Natural killer cell (primary cell): ENCODE data around the gene ACTL10. TPM values are rescaled to one million over a fixed set of nuclear protein-coding genes. Genes with fewer than 3 reads are reported as not detected.

ENCODE experiments used
- ATAC-seq, 3 donors: fragments of 150-1000 bp in 2 of 3; fragments of 200-7000 bp in 1 of 3; cut with Tn5 transposase; 1 replicate in 1 of 3; 2 replicates in 2 of 3; pipeline ENCODE4 v1.10.0; 2021; ENCODE audit warnings: mild to moderate bottlenecking in 2 of 3, moderate library complexity in 2 of 3
- DNase-seq, 2 donors: peaks; one replicate each; pipeline versions ENCODE4 v3.0.0 to v3.0.0-alpha.2; 2013 to 2021; ENCODE audit warnings: mixed read lengths in 1 of 2
- H3K27ac ChIP-seq: one replicate; pipeline ENCODE4 v1.5.1; 2013; ENCODE audit warnings: mild to moderate bottlenecking, low read length
- H3K27me3 ChIP-seq: one replicate; pipeline ENCODE4 v1.6.1; 2013; ENCODE audit warnings: low read length; ENCODE audit not compliant: control insufficient read depth, insufficient read depth
- H3K36me3 ChIP-seq: one replicate; pipeline ENCODE4 v1.6.1; 2013; ENCODE audit warnings: low read length; ENCODE audit not compliant: control insufficient read depth, insufficient read depth
- H3K4me1 ChIP-seq: one replicate; pipeline ENCODE4 v1.6.1; 2013; ENCODE audit warnings: low read length; ENCODE audit not compliant: control insufficient read depth, insufficient read depth
- H3K4me3 ChIP-seq: one replicate; pipeline ENCODE4 v1.5.1; 2013; ENCODE audit warnings: low read length
- H3K9me3 ChIP-seq: one replicate; pipeline ENCODE4 v1.6.1; 2013; ENCODE audit warnings: low read length; ENCODE audit not compliant: control insufficient read depth, insufficient read depth
- H3K27ac Mint-ChIP-seq, 2 donors: one replicate each; pipeline ENCODE4 v1.8.0; 2022; ENCODE audit warnings: mild to moderate bottlenecking in 2 of 2, mixed read lengths in 2 of 2, moderate library complexity in 1 of 2
- H3K27me3 Mint-ChIP-seq, 2 donors: one replicate each; pipeline ENCODE4 v1.8.0; 2022; ENCODE audit warnings: low read depth in 2 of 2, mixed read lengths in 2 of 2
- H3K36me3 Mint-ChIP-seq: one replicate; pipeline ENCODE4 v1.8.0; 2022; ENCODE audit warnings: mixed read lengths
- H3K4me1 Mint-ChIP-seq, 2 donors: one replicate each; pipeline ENCODE4 v1.8.0; 2022; ENCODE audit warnings: mixed read lengths in 2 of 2
- H3K4me3 Mint-ChIP-seq: one replicate; pipeline ENCODE4 v1.8.0; 2022; ENCODE audit warnings: mild to moderate bottlenecking, moderate library complexity, mixed read lengths
- H3K9me3 Mint-ChIP-seq, 2 donors: one replicate each; pipeline ENCODE4 v1.8.0; 2022; ENCODE audit warnings: mixed read lengths in 2 of 2
- CTCF ChIP-seq: fragments of 200-600 bp; IDR thresholded peaks from one replicate; pipeline ENCODE4 v1.8.0; 2022; ENCODE audit warnings: antibody characterized with exemption
- WGBS: methylation state at CpG from one replicate; pipeline ENCODE4 v1.1.7; 2013; ENCODE audit warnings: missing lambda C conversion rate; ENCODE audit not compliant: insufficient coverage; 5-methylcytosine and 5-hydroxymethylcytosine counted together
- intact Hi-C: fragments of 100-400 bp; cut with micrococcal nuclease; formaldehyde crosslinking; loops from one replicate; pipeline ENCODE4 v1.14.2; 2022
- total RNA-seq, 4 donors: library from RNA; stranded (reverse); fragments of 120-200 nt in 1 of 4; gene quantifications; one replicate each; pipeline versions ENCODE4 v1.2.3 to v1.2.4, GENCODE V29; 2013 to 2022

Gene ACTL10
- total RNA-seq, 3 donors from 2014 or later (not counting 1 experiment from before 2014, with no cell fraction given) = 0.80 to 2.2 (median 1.1) TPM

- TF ChIP-seq CTCF = no peak
- no peak overlapping the region for H3K27ac ChIP-seq
- intact Hi-C loops = no loop called here
- Mint-ChIP-seq H3K4me3 (no peak overlapping the region), H3K36me3 (no peaks in the 10 kb centered on the region), H3K27me3 (no peaks in the 10 kb centered on the region), H3K4me1 (peaks cover 3 to 7% of the 10 kb centered on the region in 2 donors), H3K9me3 (no peaks in the 10 kb centered on the region), H3K27ac (no peak overlapping the region)
- no peak overlapping the region for H3K4me3 ChIP-seq
- no peaks in the 10 kb centered on the region for H3K9me3 ChIP-seq
- H3K27me3 ChIP-seq = no peaks in the 10 kb centered on the region
- DNase-seq (no peak), ATAC-seq (no peak)
- H3K4me1 ChIP-seq = peaks cover 7% of the 10 kb centered on the region
- H3K36me3 ChIP-seq = no peaks in the 10 kb centered on the region
- WGBS = over 99% methylated on average over 12 of the region's 12 CpGs
These were observed 9.0 kb upstream of the ACTL10 start for GRCh38 chr20:33657704-33658095.

DNA sequence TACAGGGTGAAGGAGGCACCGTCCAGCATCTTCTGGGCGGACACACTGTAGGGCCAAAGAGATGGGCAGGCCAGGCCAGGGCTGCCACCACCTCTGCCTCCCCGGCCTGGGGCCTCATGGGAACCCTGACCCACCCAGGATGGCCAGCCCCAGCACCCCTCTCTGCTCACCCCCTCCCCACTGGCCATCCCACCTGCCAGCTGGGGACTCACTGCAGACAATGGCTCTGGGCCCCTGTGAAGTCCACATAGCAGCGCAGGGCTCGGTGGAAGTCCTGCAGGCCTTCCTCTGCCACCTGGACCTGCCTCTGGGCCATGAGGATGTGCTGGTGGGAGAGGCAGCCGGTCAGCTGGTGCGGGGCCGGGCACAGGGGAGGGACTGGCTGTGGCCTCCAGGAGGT lies 8.2 kb upstream of the ACTL10 start:
- H3K36me3 Mint-ChIP-seq = no peaks in the 10 kb centered on the region
- H3K27me3 Mint-ChIP-seq = no peaks in the 10 kb centered on the region
- H3K9me3 Mint-ChIP-seq = no peaks in the 10 kb centered on the region
- ATAC-seq (no peak), DNase-seq (no peak)
- TF ChIP-seq CTCF = no peak
- 96% methylated on average over 8 of the region's 8 CpGs for WGBS
- Histone ChIP-seq H3K9me3 (no peaks in the 10 kb centered on the region), H3K27me3 (no peaks in the 10 kb centered on the region), H3K4me1 (peaks cover 14% of the 10 kb centered on the region), H3K4me3 (no peak overlapping the region), H3K27ac (no peak overlapping the region), H3K36me3 (no peaks in the 10 kb centered on the region)
- H3K27ac Mint-ChIP-seq = no peak overlapping the region
- H3K4me3 Mint-ChIP-seq = no peak overlapping the region
- H3K4me1 Mint-ChIP-seq = peaks cover 8 to 9% of the 10 kb centered on the region in 2 donors
- intact Hi-C loops = no loop called here

GRCh38 chr20:33658929-33659328 lies 7.8 kb upstream of the ACTL10 start:
- Mint-ChIP-seq H3K27me3 (no peaks in the 10 kb centered on the region), H3K27ac (no peak overlapping the region), H3K36me3 (no peaks in the 10 kb centered on the region), H3K4me1 (peaks cover 8% of the 10 kb centered on the region in 2 donors), H3K4me3 (no peak overlapping the region), H3K9me3 (no peaks in the 10 kb centered on the region)
- WGBS = 91% methylated on average over 4 of the region's 4 CpGs
- DNase-seq (no peak), ATAC-seq (no peak)
- no peak for TF ChIP-seq CTCF
- intact Hi-C loops = no loop called here
- H3K9me3 ChIP-seq = no peaks in the 10 kb centered on the region
- H3K27ac ChIP-seq = no peak overlapping the region
- H3K36me3 ChIP-seq = no peaks in the 10 kb centered on the region
- H3K4me3 ChIP-seq = no peak overlapping the region
- no peaks in the 10 kb centered on the region for H3K27me3 ChIP-seq
- H3K4me1 ChIP-seq = peaks cover 16% of the 10 kb centered on the region

- ATAC-seq = no peak
- Histone ChIP-seq H3K9me3 (no peaks in the 10 kb centered on the region), H3K4me3 (no peak overlapping the region), H3K27me3 (no peaks in the 10 kb centered on the region), H3K27ac (no peak overlapping the region), H3K36me3 (no peaks in the 10 kb centered on the region), H3K4me1 (peaks cover 21% of the 10 kb centered on the region)
- no peak overlapping the region for H3K4me3 Mint-ChIP-seq
- H3K4me1 Mint-ChIP-seq = peaks cover 13% of the 10 kb centered on the region in 2 donors
- intact Hi-C loops = no loop called here
- no peaks in the 10 kb centered on the region for H3K27me3 Mint-ChIP-seq
- H3K36me3 Mint-ChIP-seq = no peaks in the 10 kb centered on the region
- no peak for TF ChIP-seq CTCF
- no peak overlapping the region for H3K27ac Mint-ChIP-seq
- DNase-seq = no peak
- no peaks in the 10 kb centered on the region for H3K9me3 Mint-ChIP-seq
- WGBS = 95% methylated on average over 32 of the region's 32 CpGs
These were observed 7.3 kb upstream of the ACTL10 start for GRCh38 chr20:33659341-33660034.
